Hippocampal formation (tissue), 2 donors: Measurements from ENCODE around the gene PKD1L1.
A peak's percentile ranks its signal among the peaks of the same experiment; 100 is the strongest.
"Not testable (repeated sequence)": the region's sequence is repeated elsewhere in the genome, so short reads cannot be mapped to it uniquely, and the experiment has no call there.

ENCODE experiments used
- DNase-seq, 2 donors: peaks; one replicate each; lab custom pipeline; 2025; lab: John Stamatoyannopoulos, UW

The PKD1L1 gene

GRCh38 chr7:47962262-47962661, 14.0 kb upstream of the PKD1L1 start:
- DNase-seq: no peak

GRCh38 chr7:47957156-47957555, 8.9 kb upstream of the PKD1L1 start:
- no peak for DNase-seq

- no peak for DNase-seq
These were observed 8.0 kb upstream of the PKD1L1 start for GRCh38 chr7:47956220-47956619.

GRCh38 chr7:47954231-47954911, 6.1 kb upstream of the PKD1L1 start:
- no peak for DNase-seq

GRCh38 chr7:47953822-47954221, 5.6 kb upstream of the PKD1L1 start:
- DNase-seq: no peak

- DNase-seq: no peak
These were observed 4.0 kb upstream of the PKD1L1 start for GRCh38 chr7:47952224-47952623.

GRCh38 chr7:47951374-47951773, 3.1 kb upstream of the PKD1L1 start:
- DNase-seq: no peak

GRCh38 chr7:47950714-47951113, 2.4 kb upstream of the PKD1L1 start:
- no peak for DNase-seq

- DNase-seq: no peak
These were observed 1.4 kb upstream of the PKD1L1 start for GRCh38 chr7:47949703-47950102.

- DNase-seq: no peak
These were observed 914 bp downstream of the PKD1L1 start for GRCh38 chr7:47947355-47947749.

- DNase-seq: no peak
These were observed 1.5 kb downstream of the PKD1L1 start for GRCh38 chr7:47946581-47947354.

- DNase-seq: peak; percentile 45 to 65
These were observed 2.8 kb downstream of the PKD1L1 start for GRCh38 chr7:47945261-47946015.

- DNase-seq: no peak
These were observed 3.6 kb downstream of the PKD1L1 start for GRCh38 chr7:47944536-47945260.

GRCh38 chr7:47943676-47944474, 4.4 kb downstream of the PKD1L1 start:
- no peak for DNase-seq

- not testable (repeated sequence) for DNase-seq
These were observed 5.6 kb downstream of the PKD1L1 start for GRCh38 chr7:47942651-47943050.

GRCh38 chr7:47942132-47942531, 6.1 kb downstream of the PKD1L1 start:
- DNase-seq: no peak

GRCh38 chr7:47941136-47941844, 7.0 kb downstream of the PKD1L1 start:
- no peak for DNase-seq

- DNase-seq: no peak
These were observed 7.9 kb downstream of the PKD1L1 start for GRCh38 chr7:47940088-47941013.

GRCh38 chr7:47939425-47940036, 8.7 kb downstream of the PKD1L1 start:
- no peak for DNase-seq
